HEK293 (cell line): ENCODE results near the gene KIF27.

Source experiments
- CTCF ChIA-PET: fragments of 350-600 bp; formaldehyde crosslinking; extraction: SDS; loops from one replicate; lab custom pipeline; 2021; ENCODE audit warnings: antibody characterized with exemption; lab: Yijun Ruan, JAX
- POLR2A ChIA-PET: fragments of 300-600 bp; formaldehyde crosslinking; extraction: SDS; loops from one replicate; lab custom pipeline; 2020; ENCODE audit warnings: antibody characterized with exemption, inconsistent platforms; lab: Yijun Ruan, JAX
- H3K27ac ChIP-seq: fragments of 200-500 bp; sonication (Bioruptor generic); 2 replicates; pipeline ENCODE4 v1.5.1; 2014; ENCODE audit warnings: low read depth, low read length, control low read depth, inconsistent platforms; ENCODE audit errors: extremely low read depth
- H3K36me3 ChIP-seq, 2 experiments: fragments of 200-500 bp in 1 of 2; sonication (Bioruptor generic) in 1 of 2; 1 replicate in 1 of 2; 2 replicates in 1 of 2; pipeline ENCODE4 v1.5.1; 2014 to 2017; ENCODE audit warnings: inconsistent platforms in 2 of 2, low read length in 2 of 2; ENCODE audit not compliant: control insufficient read depth in 2 of 2, insufficient read depth in 1 of 2
- H3K4me1 ChIP-seq: fragments of 200-500 bp; sonication (Bioruptor generic); 2 replicates; pipeline ENCODE4 v1.5.1; 2014; ENCODE audit warnings: mild to moderate bottlenecking, low read length, inconsistent platforms; ENCODE audit not compliant: control insufficient read depth, insufficient read depth
- H3K4me3 ChIP-seq: 2 replicates; pipeline ENCODE4 v1.5.1; 2011; ENCODE audit warnings: low read depth, mild to moderate bottlenecking, control low read depth, low read length, moderate library complexity
- H3K9me3 ChIP-seq: fragments of 200-500 bp; sonication (Bioruptor generic); 2 replicates; pipeline ENCODE4 v1.5.1; 2014; ENCODE audit warnings: low read depth, low read length, inconsistent platforms; ENCODE audit not compliant: control insufficient read depth, insufficient read depth
- GLI4 ChIP-seq: fragments of 450-650 bp; formaldehyde crosslinking; IDR thresholded peaks from 2 replicates; pipeline ENCODE4 v1.5.1; 2016; ENCODE audit warnings: missing biosample characterization, missing genetic modification characterization
- GLIS1 ChIP-seq: fragments of 450-650 bp; formaldehyde crosslinking; IDR thresholded peaks from 2 replicates; pipeline ENCODE4 v1.5.1; 2016; ENCODE audit warnings: missing biosample characterization, missing genetic modification characterization
- HOXA7 ChIP-seq: sonication (generic); formaldehyde crosslinking; IDR thresholded peaks from 2 replicates; pipeline ENCODE4 v1.8.1; 2022; ENCODE audit warnings: missing genetic modification reagents, borderline replicate concordance
- REST ChIP-seq: fragments of 450-650 bp; formaldehyde crosslinking; IDR thresholded peaks from 2 replicates; pipeline ENCODE4 v1.5.1; 2016; ENCODE audit warnings: missing biosample characterization, missing genetic modification characterization
- WT1 ChIP-seq: fragments of 450-650 bp; formaldehyde crosslinking; IDR thresholded peaks from 2 replicates; pipeline ENCODE4 v1.5.1; 2016; ENCODE audit warnings: missing biosample characterization, missing genetic modification characterization
- ZBTB44 ChIP-seq: fragments of 450-650 bp; IDR thresholded peaks from 2 replicates; pipeline ENCODE4 v1.5.1; 2018; ENCODE audit warnings: missing biosample characterization, mild to moderate bottlenecking, missing genetic modification characterization
- ZFP69B ChIP-seq: fragments of 450-650 bp; formaldehyde crosslinking; IDR thresholded peaks from 2 replicates; pipeline ENCODE4 v1.5.1; 2016; ENCODE audit warnings: missing biosample characterization, missing genetic modification characterization
- ZIC2 ChIP-seq: fragments of 450-650 bp; formaldehyde crosslinking; IDR thresholded peaks from 2 replicates; pipeline ENCODE4 v1.5.1; 2016; ENCODE audit warnings: missing biosample characterization, missing genetic modification characterization
- ZNF10 ChIP-seq: fragments of 450-650 bp; formaldehyde crosslinking; IDR thresholded peaks from 2 replicates; pipeline ENCODE4 v1.5.1; 2017; ENCODE audit warnings: missing biosample characterization, missing genetic modification characterization
- ZNF140 ChIP-seq: fragments of 450-650 bp; formaldehyde crosslinking; IDR thresholded peaks from 2 replicates; pipeline ENCODE4 v1.5.1; 2016; ENCODE audit warnings: missing biosample characterization, missing genetic modification characterization
- ZNF239 ChIP-seq: fragments of 450-650 bp; formaldehyde crosslinking; IDR thresholded peaks from 2 replicates; pipeline ENCODE4 v1.5.1; 2016; ENCODE audit warnings: missing biosample characterization, missing genetic modification characterization
- ZNF311 ChIP-seq: fragments of 450-650 bp; formaldehyde crosslinking; IDR thresholded peaks from 2 replicates; pipeline ENCODE4 v1.5.1; 2017; ENCODE audit warnings: missing biosample characterization, missing genetic modification characterization, borderline replicate concordance
- ZNF362 ChIP-seq: fragments of 450-650 bp; formaldehyde crosslinking; IDR thresholded peaks from 2 replicates; pipeline ENCODE4 v1.5.1; 2016; ENCODE audit warnings: missing biosample characterization, missing genetic modification characterization
- ZNF426 ChIP-seq: fragments of 450-650 bp; formaldehyde crosslinking; IDR thresholded peaks from 2 replicates; pipeline ENCODE4 v1.5.1; 2017; ENCODE audit warnings: missing biosample characterization, missing genetic modification characterization, mild to moderate bottlenecking, inconsistent platforms, moderate library complexity
- ZNF433 ChIP-seq: fragments of 450-650 bp; formaldehyde crosslinking; IDR thresholded peaks from 2 replicates; pipeline ENCODE4 v1.5.1; 2016; ENCODE audit warnings: missing biosample characterization, missing genetic modification characterization, low read depth
- ZNF449 ChIP-seq: fragments of 450-650 bp; formaldehyde crosslinking; IDR thresholded peaks from 2 replicates; pipeline ENCODE4 v1.5.1; 2017; ENCODE audit warnings: missing biosample characterization, mild to moderate bottlenecking, missing genetic modification characterization, moderate library complexity
- ZNF501 ChIP-seq: fragments of 450-650 bp; formaldehyde crosslinking; IDR thresholded peaks from 2 replicates; pipeline ENCODE4 v1.5.1; 2016; ENCODE audit warnings: missing biosample characterization, missing genetic modification characterization
- ZNF571 ChIP-seq: fragments of 450-650 bp; formaldehyde crosslinking; IDR thresholded peaks from 2 replicates; pipeline ENCODE4 v1.5.0; 2017; ENCODE audit warnings: missing biosample characterization, missing genetic modification characterization
- ZNF623 ChIP-seq: fragments of 450-650 bp; formaldehyde crosslinking; IDR thresholded peaks from 2 replicates; pipeline ENCODE4 v1.5.1; 2016; ENCODE audit warnings: missing biosample characterization, missing genetic modification characterization
- ZNF626 ChIP-seq: fragments of 450-650 bp; sonication (Bioruptor Pico); formaldehyde crosslinking; IDR thresholded peaks from 2 replicates; pipeline ENCODE4 v1.5.1; 2018; ENCODE audit warnings: missing biosample characterization, missing genetic modification characterization, inconsistent platforms
- ZNF645 ChIP-seq: fragments of 450-650 bp; formaldehyde crosslinking; IDR thresholded peaks from 2 replicates; pipeline ENCODE4; 2016; ENCODE audit warnings: missing biosample characterization, missing genetic modification characterization
- ZNF843 ChIP-seq: fragments of 450-650 bp; formaldehyde crosslinking; IDR thresholded peaks from 2 replicates; pipeline ENCODE4 v1.5.1; 2016; ENCODE audit warnings: missing biosample characterization, missing genetic modification characterization
- ZSCAN16 ChIP-seq: fragments of 450-650 bp; formaldehyde crosslinking; IDR thresholded peaks from 2 replicates; pipeline ENCODE4 v1.5.1; 2016; ENCODE audit warnings: missing biosample characterization, missing genetic modification characterization
- ZSCAN18 ChIP-seq: fragments of 450-650 bp; formaldehyde crosslinking; IDR thresholded peaks from 2 replicates; pipeline ENCODE4 v1.5.1; 2016; ENCODE audit warnings: missing biosample characterization, missing genetic modification characterization
- ZXDB ChIP-seq: fragments of 450-650 bp; formaldehyde crosslinking; IDR thresholded peaks from 2 replicates; pipeline ENCODE4 v1.5.1; 2016; ENCODE audit warnings: missing biosample characterization, missing genetic modification characterization

The KIF27 gene

GRCh38 chr9:83960991-83961390 is 39.8 kb upstream of the KIF27 start:
- TF ChIP-seq ZIC2 (tag by site-specific recombination): no peak
- TF ChIP-seq ZNF626: no peak
- no peak for TF ChIP-seq ZBTB44 (tag by site-specific recombination)
- CTCF ChIA-PET: interaction anchor here (1.8 kb wide), 1 partner anchor 211 kb away, joined by 4 read pairs; no protein-coding TSS in a partner anchor

GRCh38 chr9:83959061-83959460 is 37.8 kb upstream of the KIF27 start:
- Histone ChIP-seq H3K4me1 (no peaks in the 10 kb centered on the region), H3K36me3 (peaks cover 3 to 6% of the 10 kb centered on the region in 2 experiments; a peak in 2 of 3 replicates), H3K4me3 (no peak overlapping the region), H3K9me3 (no peaks in the 10 kb centered on the region), H3K27ac (no peak overlapping the region)
- CTCF ChIA-PET: interaction anchor here (0.7 to 1.3 kb wide), 3 partner anchors 215 to 302 kb away, joined by 3 to 5 read pairs (median 3); no protein-coding TSS in a partner anchor
- POLR2A ChIA-PET: interaction anchor here (0.6 to 1.6 kb wide), 6 partner anchors 18 to 1419 kb away, joined by 3 to 7 read pairs (median 3); partner anchors contain the start of genes HNRNPK and RMI1
- TF ChIP-seq ZNF239 (tag by site-specific recombination) (no peak), REST (tag by site-specific recombination) (no peak), HOXA7 (no peak), ZSCAN18 (no peak), ZNF362 (tag by site-specific recombination) (no peak), GLI4 (tag by site-specific recombination) (no peak), ZNF311 (tag by site-specific recombination) (no peak), ZNF645 (tag by site-specific recombination) (no peak), ZNF843 (tag by site-specific recombination) (no peak), ZNF140 (tag by site-specific recombination) (no peak), ZNF623 (tag by site-specific recombination) (no peak), ZNF10 (peak; percentile 54; the same call in 1 of the 2 replicates), ZXDB (tag by site-specific recombination) (peak; percentile 35; the same call in 1 of the 2 replicates), ZNF426 (tag by site-specific recombination) (no peak), WT1 (tag by site-specific recombination) (peak; percentile 64), ZSCAN16 (no peak), ZFP69B (tag by site-specific recombination) (no peak), ZNF501 (no peak), ZNF449 (tag by site-specific recombination) (peak; percentile 76; the same call in 1 of the 2 replicates), ZNF433 (no peak), ZNF571 (tag by site-specific recombination) (no peak), GLIS1 (0 out of 2 replicates have a peak, but pooled peaks have one; percentile 10)

More at GRCh38 chr9:83960991-83961390, 39.8 kb upstream of the KIF27 start:
- no peaks in the 10 kb centered on the region for H3K36me3 ChIP-seq
- POLR2A ChIA-PET: interaction anchor here (0.9 to 5.6 kb wide), 2 partner anchors 11 to 18 kb away, joined by 3 to 57 read pairs; partner anchors contain the start of genes HNRNPK and RMI1
- H3K9me3 ChIP-seq: no peaks in the 10 kb centered on the region
- H3K27ac ChIP-seq: no peak overlapping the region
- no peaks in the 10 kb centered on the region for H3K4me1 ChIP-seq
- H3K4me3 ChIP-seq: no peak overlapping the region
